MCF 10A (cell line): ENCODE results near the gene ZNF488. TPM values are rescaled to one million over a fixed set of nuclear protein-coding genes. Genes with fewer than 3 reads are reported as not detected.

ENCODE experiments used
- BruUV-seq: library from RNA; stranded (reverse); fragments of 400-500 nt; replicated peaks from 2 replicates; lab custom pipeline; 2021; lab: Mats Ljungman, UMichigan
- CTCF ChIA-PET: fragments of 300-600 bp; sonication (Branson Sonifier 250); formaldehyde crosslinking; extraction: SDS; loops from one replicate; lab custom pipeline; 2021; ENCODE audit warnings: antibody characterized with exemption, inconsistent platforms; lab: Yijun Ruan, JAX
- POLR2A ChIA-PET: fragments of 300-600, 350-650 bp; sonication (Branson Sonifier 250); formaldehyde crosslinking; extraction: SDS; loops from one replicate; lab custom pipeline; 2020; ENCODE audit warnings: antibody characterized with exemption, inconsistent platforms; lab: Yijun Ruan, JAX
- DNase-seq: peaks from one replicate; pipeline ENCODE4 v3.0.0-alpha.2; 2018; ENCODE audit not compliant: unreplicated experiment
- H3K27ac Mint-ChIP-seq: one replicate; pipeline ENCODE4 v1.8.0; 2022; ENCODE audit warnings: mild to moderate bottlenecking, low read depth, mixed read lengths; ENCODE audit not compliant: unreplicated experiment
- H3K27me3 Mint-ChIP-seq: one replicate; pipeline ENCODE4 v1.8.0; 2022; ENCODE audit warnings: mixed read lengths; ENCODE audit not compliant: insufficient read depth, unreplicated experiment
- H3K36me3 Mint-ChIP-seq: one replicate; pipeline ENCODE4 v1.8.0; 2022; ENCODE audit warnings: mild to moderate bottlenecking, moderate library complexity, mixed read lengths; ENCODE audit not compliant: insufficient read depth, unreplicated experiment
- H3K4me1 Mint-ChIP-seq: one replicate; pipeline ENCODE4 v1.8.0; 2022; ENCODE audit warnings: mixed read lengths; ENCODE audit not compliant: insufficient read depth, unreplicated experiment
- H3K4me3 Mint-ChIP-seq: one replicate; pipeline ENCODE4 v1.8.0; 2022; ENCODE audit warnings: mild to moderate bottlenecking, moderate library complexity, mixed read lengths; ENCODE audit not compliant: unreplicated experiment
- H3K9me3 Mint-ChIP-seq: one replicate; pipeline ENCODE4 v1.8.0; 2022; ENCODE audit warnings: mixed read lengths; ENCODE audit not compliant: unreplicated experiment
- CTCF ChIP-seq: fragments of 200-600 bp; IDR thresholded peaks from one replicate; pipeline ENCODE4 v1.8.0; 2022; ENCODE audit warnings: antibody characterized with exemption, mild to moderate bottlenecking; ENCODE audit not compliant: unreplicated experiment
- intact Hi-C: fragments of 100-400 bp; cut with micrococcal nuclease; formaldehyde crosslinking; loops from 2 replicates; pipeline ENCODE4 v1.14.1; 2022
- total RNA-seq: library from RNA; stranded (reverse); gene quantifications from 2 replicates; pipeline ENCODE4 v1.2.3, GENCODE V29; 2022

The ZNF488 gene
- total RNA-seq, 1 experiment from 2014 or later = 0.12 TPM

- ChIA-PET CTCF (interaction anchor here (1.1 to 1.3 kb wide), 3 partner anchors 18 to 36 kb away, joined by 3 to 4 read pairs (median 3); no protein-coding TSS in a partner anchor), POLR2A (interaction anchor here (0.6 to 3.3 kb wide), 9 partner anchors 11 to 858 kb away, joined by 3 to 57 read pairs (median 3); no protein-coding TSS in a partner anchor)
- Mint-ChIP-seq H3K27me3 (peaks cover 26% of the 10 kb centered on the region), H3K9me3 (no peaks in the 10 kb centered on the region), H3K27ac (no peak overlapping the region), H3K36me3 (peaks cover 7% of the 10 kb centered on the region), H3K4me1 (peaks cover 8% of the 10 kb centered on the region), H3K4me3 (peak overlapping the region; percentile 63)
- DNase-seq = no peak
- no peak for TF ChIP-seq CTCF
- intact Hi-C loops = no loop called here
- BruUV-seq = no TSS peak
Measured at GRCh38 chr10:47383261-47384147, 589 bp downstream of the ZNF488 start.

GRCh38 chr10:47381427-47382379, 2.4 kb downstream of the ZNF488 start:
- no peaks in the 10 kb centered on the region for H3K9me3 Mint-ChIP-seq
- CTCF ChIA-PET = interaction anchor here (0.7 to 2.3 kb wide), 4 partner anchors 20 to 357 kb away, joined by 3 to 6 read pairs (median 4); no protein-coding TSS in a partner anchor
- no peak overlapping the region for H3K27ac Mint-ChIP-seq
- H3K36me3 Mint-ChIP-seq = peaks cover 7% of the 10 kb centered on the region
- peaks cover 16% of the 10 kb centered on the region for H3K4me1 Mint-ChIP-seq
- no TSS peak for BruUV-seq
- DNase-seq = no peak
- intact Hi-C loops = no loop called here
- POLR2A ChIA-PET = no interaction called here
- TF ChIP-seq CTCF = no peak
- no peak overlapping the region for H3K4me3 Mint-ChIP-seq
- peaks cover 39% of the 10 kb centered on the region for H3K27me3 Mint-ChIP-seq

- CTCF ChIA-PET = interaction anchor here (0.7 to 2.3 kb wide), 3 partner anchors 19 to 1274 kb away, joined by 3 to 6 read pairs (median 5); no protein-coding TSS in a partner anchor
- POLR2A ChIA-PET = interaction anchor here (1.0 to 1.6 kb wide), 2 partner anchors 10 to 1274 kb away, joined by 3 read pairs; no protein-coding TSS in a partner anchor
Measured at GRCh38 chr10:47381103-47381395, 3.0 kb downstream of the ZNF488 start.

More at GRCh38 chr10:47381103-47381395, 3.0 kb downstream of the ZNF488 start:
- H3K4me3 Mint-ChIP-seq = no peak overlapping the region
- H3K27me3 Mint-ChIP-seq = peaks cover 46% of the 10 kb centered on the region
- H3K36me3 Mint-ChIP-seq = peaks cover 7% of the 10 kb centered on the region
- TF ChIP-seq CTCF = no peak
- no TSS peak for BruUV-seq
- H3K27ac Mint-ChIP-seq = no peak overlapping the region
- intact Hi-C loops = no loop called here
- peaks cover 16% of the 10 kb centered on the region for H3K4me1 Mint-ChIP-seq
- no peaks in the 10 kb centered on the region for H3K9me3 Mint-ChIP-seq
- DNase-seq = no peak
